Skin of body (tissue), 2 donors: ENCODE results near the gene TMIGD3. TPM values are rescaled to one million over a fixed set of nuclear protein-coding genes. Genes with fewer than 3 reads are reported as not detected.
"Not testable (repeated sequence)": the region's sequence is repeated elsewhere in the genome, so short reads cannot be mapped to it uniquely, and the experiment has no call there.

Experiments
- DNase-seq: peaks from one replicate; lab custom pipeline; 2025; lab: John Stamatoyannopoulos, UW
- total RNA-seq: library from RNA; depleted of rRNA; stranded (reverse); fragments of >200 nt; gene quantifications from one replicate; pipeline ENCODE4 v1.2.3, GENCODE V29; 2014

TMIGD3 gene
- total RNA-seq = 0.30 TPM

DNA sequence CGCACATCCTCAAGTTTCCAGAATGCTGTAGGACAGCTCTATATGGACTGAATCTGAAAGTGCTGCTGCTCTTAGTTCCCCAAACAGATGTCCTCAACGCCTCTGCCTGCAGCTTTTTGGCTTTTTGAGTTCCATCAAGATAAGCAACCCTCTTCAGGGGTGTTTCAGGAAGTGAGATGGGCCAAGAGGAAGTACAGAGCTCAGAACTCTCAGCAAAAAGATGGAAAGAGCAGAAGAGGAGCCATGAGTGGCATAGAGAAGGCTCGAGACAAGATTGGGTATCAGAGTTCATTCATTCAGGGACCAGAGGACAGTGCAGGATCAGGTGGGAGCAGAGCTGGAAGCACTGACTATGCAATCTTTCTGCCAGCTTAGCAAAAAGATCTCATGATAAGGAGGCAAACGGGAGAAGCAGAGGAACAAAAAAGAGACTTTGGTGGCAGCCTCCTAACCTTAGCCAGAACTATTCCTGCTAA lies at the start of gene TMIGD3, which contains the start of gene ADORA3:
TMIGD3 (minus strand) TSS at position 49 of the 476 bp plus-strand sequence. CDS start 279 bp downstream, outside the sequence.
ADORA3 (minus strand) TSS at position 49 of the 476 bp plus-strand sequence. CDS start 279 bp downstream, outside the sequence.
- DNase-seq = no peak

DNA sequence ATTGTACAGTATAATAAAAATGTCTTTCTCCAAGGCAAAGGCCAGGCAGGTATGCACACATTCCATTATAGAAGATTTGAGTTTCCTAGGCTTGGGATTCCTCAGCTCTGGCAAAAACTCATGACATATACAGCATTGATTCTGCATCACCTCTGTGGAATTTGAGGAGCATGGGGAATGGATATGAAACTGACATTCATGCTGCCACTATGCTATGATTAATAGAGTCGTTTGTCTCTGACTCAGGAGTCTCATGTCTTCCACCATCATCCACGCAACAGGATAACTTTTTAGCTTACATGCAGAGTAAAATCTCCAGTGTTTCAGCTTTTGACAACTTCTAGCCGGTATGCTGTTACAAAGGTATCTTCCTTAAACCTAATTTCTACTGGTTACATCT lies 49.8 kb upstream of the TMIGD3 start:
- no peak for DNase-seq

DNA sequence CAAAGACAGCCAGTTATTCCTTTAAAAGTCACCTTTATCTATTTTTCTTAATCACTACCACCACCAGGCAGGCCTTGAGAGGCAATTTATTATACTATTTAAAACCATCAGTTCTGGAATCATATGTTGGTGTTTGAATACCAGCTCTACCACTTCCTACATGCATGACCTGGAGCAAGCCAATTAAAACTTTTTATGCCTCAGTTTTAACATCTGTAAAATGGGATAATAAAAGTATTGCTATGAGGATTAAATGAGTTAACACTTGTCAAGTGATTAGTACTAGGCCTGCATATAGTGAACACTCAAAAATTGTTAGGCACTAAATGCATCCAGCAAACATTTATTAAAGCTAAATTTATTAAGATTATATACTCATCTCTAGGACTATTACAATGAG lies 49.2 kb upstream of the TMIGD3 start:
- DNase-seq = no peak

DNA sequence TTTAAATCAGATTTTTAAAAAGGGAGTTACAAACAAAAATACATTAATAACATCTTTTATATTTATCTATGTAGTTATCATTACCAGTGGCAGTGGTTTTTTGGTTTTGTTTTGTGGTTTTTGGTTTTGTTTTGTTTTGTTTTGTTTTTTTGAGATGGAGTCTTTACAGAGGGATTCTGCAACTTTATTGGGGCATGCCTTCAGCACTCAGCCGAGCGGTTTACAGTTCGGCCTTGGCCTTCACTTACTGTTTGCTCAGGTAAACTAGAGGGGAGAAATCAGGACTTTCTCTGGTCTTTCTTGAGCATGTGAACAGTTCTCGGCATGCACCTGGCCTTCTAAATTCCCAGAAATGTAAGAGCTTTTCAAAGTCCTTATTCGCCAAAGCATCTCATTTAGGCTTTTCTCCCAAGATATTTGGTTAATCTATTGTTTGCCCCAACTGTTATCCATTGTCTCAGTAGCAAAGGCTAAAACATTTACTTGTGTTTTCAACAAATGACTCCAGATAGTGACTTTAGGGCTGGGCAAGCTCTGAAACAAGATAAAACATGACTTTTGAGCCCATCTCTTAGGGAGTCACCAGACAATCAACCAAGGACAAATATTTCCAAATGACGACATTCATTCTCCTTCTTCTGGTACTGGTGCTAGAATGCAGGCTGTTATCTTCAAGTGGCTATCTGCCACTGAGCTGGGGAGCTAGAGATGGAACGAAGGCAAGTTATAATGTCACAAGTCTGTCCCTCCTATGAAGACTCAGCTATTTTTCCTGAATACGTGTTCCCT lies 48.4 kb upstream of the TMIGD3 start:
- no peak for DNase-seq

DNA sequence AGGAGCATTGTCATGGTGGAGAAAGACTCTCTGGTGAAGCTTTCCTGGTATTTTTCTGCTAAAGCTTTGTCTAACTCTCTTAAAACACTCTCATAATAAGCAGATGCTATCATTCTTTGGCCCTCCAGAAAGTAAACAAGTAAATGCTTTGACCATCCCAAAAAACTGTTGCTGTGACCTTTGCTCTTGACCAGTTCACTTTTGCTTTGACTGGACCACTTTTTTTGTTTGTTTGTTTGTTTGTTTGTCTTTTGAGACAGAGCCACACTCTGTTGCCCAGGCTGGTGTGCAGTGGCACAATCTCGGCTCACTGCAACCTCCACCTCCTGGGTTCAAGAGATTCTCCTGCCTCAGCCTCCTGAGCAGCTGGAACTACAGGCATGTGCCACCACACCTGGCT lies 44.4 kb upstream of the TMIGD3 start:
- not testable (repeated sequence) for DNase-seq

DNA sequence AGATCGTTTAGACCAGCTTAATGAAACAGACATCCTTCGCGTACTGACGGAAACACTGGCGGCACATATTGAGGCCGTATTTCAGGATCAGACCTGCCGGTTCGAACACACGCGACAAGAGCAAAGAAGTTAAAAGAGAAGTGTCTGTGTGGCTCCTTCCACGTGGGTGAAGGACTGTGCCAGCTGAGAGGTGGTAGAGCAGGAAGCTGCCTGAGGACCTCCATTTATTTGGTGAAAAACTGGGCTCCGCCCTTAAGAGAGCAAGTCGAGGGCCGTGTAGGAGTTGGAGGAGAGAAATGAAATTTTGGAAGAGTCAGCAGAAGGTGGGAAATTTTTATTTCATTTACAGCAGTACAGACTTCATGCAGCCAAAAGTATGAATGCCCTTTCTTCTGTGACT lies 38.8 kb upstream of the TMIGD3 start:
- DNase-seq = no peak

DNA sequence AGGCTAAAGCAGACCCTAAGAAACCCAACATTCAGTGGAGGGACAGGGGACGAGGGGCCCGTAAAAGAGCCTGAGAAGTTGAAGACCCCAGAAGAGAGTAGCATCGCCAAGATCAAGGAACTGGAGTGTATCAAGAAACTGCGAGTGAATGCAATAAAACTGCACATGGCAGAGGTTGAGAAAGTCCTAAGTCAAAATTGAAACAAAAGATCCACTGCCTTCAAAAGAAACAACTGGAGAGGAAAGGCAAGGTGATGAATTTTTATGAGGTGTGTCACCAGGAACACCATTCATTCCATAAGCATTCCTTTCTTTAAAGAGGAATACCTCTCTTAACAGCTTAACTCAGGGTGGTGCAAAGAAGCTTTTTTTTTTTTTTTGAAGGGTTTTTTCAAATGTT lies 38.3 kb upstream of the TMIGD3 start:
- no peak for DNase-seq

DNA sequence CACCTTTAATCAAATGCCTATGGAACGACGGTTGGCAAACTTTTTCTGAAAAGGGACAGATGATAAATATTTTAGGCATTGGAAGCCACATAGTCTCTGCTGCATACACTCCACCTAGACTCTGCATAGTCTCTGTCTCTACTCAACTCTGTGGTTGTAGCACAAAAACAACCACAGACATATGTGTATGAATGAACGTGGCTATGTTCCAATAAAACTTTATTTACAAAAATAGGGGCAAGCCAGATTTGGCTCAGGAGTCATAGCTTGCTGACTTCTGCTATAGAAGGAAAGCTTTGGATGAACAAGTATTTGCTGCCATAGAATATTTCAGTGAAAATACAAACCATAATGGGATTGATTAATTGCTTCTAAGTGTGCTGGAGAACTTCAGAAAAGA lies 37.5 kb upstream of the TMIGD3 start:
- no peak for DNase-seq

DNA sequence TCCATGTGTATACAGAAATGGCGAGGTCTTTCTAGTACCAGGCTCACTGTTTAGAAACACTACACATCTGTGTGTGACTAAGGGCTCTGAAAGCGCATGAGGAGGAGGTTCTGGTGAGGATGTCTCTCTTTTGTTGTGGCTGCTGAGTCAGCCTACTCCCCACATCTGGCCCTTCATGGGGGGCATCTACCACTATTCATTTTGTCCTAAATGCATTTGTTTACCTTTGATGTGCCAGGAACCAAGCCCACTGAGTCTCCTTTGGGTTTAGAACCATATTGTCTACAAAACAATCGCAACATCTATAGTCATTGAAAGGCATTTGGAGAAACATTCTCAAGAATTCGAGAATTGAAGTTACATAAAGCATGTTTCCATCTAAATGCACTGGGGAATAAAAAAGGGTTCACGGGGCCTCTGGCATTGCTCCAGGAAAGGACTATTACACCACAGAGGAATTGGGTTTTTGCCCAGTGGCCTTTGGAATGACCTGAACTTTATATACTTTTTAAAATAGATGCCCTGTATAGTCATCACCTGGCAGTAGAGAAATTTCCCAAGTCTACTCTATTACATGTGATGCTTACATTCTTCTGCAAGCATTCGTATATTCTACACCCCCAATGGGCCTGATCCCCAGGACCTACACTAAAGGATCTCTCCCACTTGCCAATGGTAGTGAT lies 35.1 kb upstream of the TMIGD3 start:
- DNase-seq = no peak

DNA sequence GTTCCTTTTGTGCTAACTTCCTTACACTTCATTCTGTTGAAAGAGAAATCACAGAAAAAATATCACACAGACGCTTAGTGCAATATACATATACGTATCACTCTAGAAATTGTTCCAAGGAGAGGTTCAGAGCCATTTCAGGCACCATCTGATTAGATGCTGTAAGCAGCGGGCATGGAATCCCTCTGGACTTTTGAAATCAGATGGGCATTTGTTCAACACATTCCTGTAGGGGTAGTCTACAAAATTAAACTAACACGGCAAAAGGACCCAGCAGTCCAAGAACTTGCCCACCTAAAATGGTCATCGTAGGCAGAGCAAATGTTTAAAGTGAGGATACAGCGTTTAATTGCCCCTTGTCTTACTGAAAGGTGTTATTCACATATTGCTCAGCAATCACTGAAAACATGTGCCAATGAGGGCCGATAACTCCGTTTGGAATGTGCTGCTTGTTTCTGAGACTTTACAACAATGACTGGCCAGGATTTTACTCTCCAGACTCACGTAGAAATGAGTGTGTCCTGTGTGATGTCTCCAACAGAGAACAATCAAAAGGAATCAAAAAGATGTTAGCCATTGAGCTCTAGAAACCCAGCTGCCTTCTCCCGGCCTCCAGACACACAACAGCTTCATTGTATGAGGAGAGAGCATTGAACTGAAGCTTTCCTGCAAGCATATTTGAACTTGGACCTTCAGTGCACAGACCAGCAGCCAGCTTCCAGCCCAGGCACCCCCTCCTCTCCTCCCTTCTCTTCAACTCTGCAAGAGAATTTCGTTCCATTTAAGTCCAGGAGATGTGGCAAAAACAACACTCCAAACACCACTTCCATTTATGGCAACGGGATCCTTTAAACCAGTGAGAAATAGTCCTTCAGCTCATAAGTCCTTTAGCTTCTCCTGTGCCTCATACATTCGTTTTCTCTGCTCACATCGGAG lies 32.1 kb upstream of the TMIGD3 start:
- no peak for DNase-seq

DNA sequence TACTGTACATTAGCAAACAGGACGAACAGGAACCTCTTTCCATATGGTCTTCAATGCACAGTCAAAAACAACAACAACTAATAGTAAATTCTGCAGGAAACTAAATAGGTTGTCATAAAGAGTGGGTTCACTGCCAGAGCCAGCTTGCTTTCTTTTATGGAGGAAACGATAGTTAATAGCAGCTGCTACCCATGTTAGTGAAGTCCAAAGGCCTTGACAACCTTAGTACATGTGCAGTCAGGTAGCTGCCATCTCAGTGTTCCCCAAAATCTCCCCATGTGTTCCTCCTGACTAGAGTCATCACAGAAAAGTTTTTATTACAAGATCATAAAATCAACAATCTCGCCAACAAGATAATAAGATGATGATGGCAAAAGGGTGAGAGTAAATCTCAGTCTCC lies 16.6 kb upstream of the TMIGD3 start:
- no peak for DNase-seq

DNA sequence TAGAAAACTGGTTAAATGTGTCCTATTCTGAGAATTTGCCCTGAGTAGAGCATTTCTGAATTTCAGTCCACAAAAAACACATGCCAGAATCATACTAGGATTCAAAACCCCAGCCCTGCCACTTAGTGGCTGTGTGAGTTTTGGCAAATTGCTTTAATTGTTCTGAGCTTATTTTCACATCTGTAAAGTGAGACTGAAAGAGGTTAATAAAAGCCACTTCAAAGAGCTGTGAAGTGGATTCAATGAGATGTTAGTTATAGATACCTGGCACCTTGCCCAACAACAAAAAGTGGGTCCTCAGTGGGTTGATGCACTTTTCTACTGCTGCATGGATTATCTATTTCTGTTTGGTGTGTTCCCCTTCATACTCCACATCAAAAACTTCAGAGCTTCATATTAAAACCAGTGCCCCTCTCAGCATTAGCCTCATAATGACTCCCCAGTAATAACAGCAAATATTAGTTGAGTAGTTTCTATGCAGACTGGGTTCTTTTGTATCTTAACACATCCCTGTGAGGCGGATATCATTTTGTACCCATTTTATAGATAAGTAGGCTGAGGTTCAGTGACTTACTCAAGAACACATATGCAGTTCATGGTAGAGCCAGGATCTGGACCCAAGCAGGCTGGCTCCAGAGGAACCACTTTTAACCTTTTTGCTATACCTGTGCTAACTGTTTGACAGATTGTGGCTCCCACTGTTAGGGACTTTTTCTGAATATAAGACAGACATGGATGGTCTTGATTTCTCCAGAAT lies 14.2 kb upstream of the TMIGD3 start:
- no peak for DNase-seq

DNA sequence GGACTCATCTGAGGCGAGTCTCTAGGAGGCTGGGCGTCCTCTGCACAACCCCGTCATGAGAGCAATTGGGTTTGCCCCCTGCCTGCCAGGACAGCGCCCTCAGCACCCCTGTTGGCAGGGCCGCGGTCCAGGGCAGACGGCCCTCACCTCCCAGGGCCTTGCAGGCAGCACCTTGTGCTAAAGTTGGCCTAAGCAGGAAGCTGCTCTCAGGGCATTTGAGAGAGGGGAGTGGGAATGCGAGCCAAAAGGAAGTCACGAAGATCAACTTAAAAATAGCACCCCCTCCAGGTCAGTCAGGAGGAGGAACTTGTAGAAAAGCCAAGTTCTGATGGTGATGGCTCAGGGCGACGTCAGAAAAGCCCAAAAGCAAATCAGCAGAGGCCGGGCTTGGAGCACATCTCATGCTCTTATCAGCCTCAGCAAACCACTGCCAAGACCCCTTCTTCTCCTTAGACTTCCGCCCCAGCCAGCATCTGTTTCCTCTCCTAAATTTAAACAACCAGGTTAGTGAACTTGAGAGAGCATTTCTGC lies 12.6 kb upstream of the TMIGD3 start:
- peak; percentile 21 for DNase-seq

DNA sequence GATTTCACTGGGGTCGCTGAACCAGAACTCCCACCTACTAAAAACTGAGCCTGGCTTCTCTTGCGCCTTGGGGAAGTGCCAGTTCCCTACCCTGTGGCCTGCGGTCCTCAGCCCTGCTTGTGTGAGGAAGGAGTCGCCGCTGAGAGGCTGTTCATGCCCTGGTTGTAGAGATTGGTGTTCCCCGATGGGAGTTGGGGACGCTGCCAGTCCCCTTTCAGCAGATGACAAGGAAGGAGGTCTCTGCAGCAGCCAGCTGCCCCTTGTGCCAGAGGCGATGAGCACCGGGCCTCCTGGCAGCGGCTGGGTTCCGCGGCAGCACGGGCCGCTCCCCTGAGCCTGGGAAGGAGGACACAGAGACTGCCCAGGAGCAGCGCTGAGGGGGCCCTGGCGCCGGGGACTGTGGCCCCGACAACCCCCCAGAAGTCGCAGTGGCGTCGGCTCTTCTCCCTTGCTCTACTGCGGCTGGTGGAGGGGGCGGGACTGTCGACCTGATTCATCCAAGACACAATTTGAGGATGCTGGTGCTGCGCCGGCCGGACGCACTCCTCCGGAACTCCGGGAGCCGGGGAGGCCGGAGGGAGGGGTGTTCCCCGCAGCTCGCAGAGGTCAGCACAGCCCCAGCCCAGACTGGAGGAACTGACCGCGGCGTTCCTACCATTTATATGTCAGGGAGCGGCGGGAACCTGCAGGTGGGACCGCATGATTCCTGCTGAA lies 12.0 kb upstream of the TMIGD3 start:
- DNase-seq = no peak

DNA sequence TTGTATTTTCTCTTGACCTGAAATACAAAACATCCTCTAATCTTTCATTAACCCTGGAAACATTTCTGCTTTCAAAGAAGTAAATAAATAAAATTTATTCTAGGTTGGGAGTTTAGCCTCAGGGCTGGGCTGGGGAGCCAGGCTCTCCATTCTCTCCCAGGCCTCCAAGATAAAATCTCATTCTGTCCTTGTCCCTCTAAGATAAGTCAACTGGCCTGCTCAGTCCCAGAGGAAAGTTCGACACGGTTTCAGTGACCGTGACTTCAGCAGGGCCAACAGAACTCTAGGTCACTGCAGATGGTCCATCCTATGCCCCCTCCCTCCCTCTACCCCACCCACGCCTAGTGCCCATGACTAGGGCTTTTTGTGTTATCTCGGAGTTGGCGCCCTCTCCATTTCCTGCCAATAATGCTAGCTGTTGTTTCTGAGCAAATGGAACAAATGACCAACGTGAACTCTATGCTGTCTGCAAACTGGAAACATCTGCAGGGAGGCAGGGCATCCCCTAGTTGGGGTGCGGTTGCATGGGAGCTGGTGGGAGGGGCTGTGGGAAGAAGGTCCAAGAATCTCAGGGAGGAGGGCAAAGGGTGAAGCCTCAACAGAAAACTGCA lies 10.1 kb upstream of the TMIGD3 start:
- peak; percentile 28 for DNase-seq

DNA sequence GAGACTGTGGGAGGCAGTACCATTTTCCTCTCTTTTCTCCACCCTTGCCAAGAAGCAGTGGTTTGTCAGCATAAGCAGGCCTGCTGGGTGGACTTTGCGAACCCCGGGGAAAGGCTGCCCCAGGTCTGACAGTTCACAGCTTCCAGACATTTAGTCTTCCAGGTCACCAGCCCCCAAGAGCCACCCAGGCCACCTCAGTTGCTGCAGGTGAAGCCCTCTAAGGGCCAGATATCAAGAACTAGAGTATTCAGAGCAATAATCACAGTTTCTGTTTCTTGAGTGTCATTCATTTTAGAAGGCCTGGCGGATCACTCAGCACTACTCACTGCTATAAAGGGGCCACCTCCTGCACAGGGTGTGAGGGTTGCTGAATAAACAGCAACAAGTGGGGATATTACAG lies 9.5 kb upstream of the TMIGD3 start:
- DNase-seq = no peak

DNA sequence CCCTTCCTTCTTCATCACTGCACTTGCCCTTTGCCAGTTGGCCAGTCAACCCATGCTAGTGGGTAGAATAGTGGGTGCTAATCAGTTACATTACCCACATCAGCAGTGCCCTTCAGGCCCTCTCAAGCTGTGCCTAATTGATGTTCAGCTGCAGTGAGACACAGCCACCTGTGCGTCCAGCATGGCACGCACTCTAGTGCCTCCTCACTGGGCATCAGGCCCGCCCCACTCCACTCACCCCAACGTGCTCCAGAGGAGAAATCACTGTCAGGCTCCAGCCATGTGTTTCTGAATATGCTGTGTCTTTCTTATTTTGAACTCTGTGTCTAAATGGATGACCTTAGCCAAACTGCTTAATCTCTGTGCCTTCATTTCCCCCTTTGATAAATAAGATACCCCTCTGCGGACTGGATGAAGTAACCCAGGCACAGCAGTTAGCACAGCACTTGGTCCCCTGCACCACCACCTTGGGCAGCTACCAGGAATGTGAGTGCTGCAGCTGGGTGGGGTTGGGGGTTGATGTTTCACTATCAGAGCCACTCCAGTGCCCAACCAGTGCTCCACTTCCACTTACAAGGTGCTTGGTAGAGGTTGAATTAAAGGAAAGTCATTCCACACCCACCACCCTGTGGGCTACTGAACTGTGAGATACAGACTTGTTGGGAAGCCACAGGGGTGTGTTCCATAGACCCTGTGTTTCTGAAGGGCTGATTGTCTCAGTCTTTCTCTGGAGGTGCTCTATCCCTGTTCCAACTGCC lies 8.9 kb upstream of the TMIGD3 start:
- DNase-seq = no peak

DNA sequence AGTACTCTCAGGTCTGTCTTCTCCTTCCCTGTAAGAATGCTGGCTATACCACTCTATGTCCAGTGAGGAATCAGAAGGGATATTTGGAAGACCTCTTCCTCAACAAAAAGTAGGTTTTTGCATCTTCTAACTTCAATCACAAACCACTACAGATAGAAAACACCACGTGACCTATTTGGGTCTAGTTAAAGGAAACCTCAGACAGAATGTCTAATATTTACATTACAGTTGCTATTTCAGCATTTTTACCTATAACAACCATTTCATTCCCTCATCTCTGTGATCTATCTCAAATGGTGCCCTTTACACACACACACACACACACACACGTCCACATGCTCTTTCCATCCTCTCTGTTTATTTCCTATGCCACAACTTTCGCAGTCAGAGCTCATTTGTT lies 7.9 kb upstream of the TMIGD3 start:
- no peak for DNase-seq

DNA sequence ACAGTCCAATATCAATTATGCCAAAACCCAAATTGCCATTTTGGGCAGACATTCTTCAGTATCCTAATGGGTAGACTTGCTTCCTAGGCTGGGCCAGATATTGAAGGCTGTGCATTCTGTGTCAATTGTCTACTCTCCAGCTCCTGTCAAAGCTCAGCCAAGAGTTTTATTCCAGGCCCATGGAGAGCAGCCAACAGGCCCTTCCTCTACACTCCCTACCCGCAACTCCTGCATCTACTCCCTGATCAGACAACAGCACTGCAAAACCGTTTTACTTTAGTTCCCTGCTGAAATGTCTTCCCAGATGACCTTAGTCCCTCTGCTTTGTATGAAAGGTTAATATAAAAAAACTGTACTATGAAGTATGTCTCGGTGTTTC lies 6.6 kb upstream of the TMIGD3 start:
- no peak for DNase-seq
